K562 (cell line): ENCODE data around the gene PTPRG. TPM values are rescaled to one million over a fixed set of nuclear protein-coding genes. Genes with fewer than 3 reads are reported as not detected.

ENCODE experiments used
- ATAC-seq: fragments of 200-7000 bp; cut with Tn5 transposase; 3 replicates; pipeline ENCODE4 v1.9.1; 2020; ENCODE audit warnings: moderate library complexity
- BruUV-seq: library from RNA; stranded (reverse); fragments of 400-500 nt; replicated peaks from 2 replicates; lab custom pipeline; 2021; lab: Mats Ljungman, UMichigan
- CTCF ChIA-PET: fragments of 300-600 bp; formaldehyde crosslinking; extraction: SDS; loops from one replicate; lab custom pipeline; 2021; ENCODE audit warnings: low intra/inter-chr PET ratio; lab: Yijun Ruan, JAX
- POLR2A ChIA-PET: fragments of 300-600, 350-650 bp; sonication (Branson Sonifier 250); formaldehyde crosslinking; extraction: SDS; loops from one replicate; lab custom pipeline; 2021; ENCODE audit warnings: antibody characterized with exemption, inconsistent platforms; lab: Yijun Ruan, JAX
- DNase-seq, 4 experiments: peaks; one replicate each; pipeline versions ENCODE4 v3.0.0 to v3.0.0-alpha.2; 2011 to 2018; ENCODE audit warnings: low spot score in 3 of 4, mixed read lengths in 3 of 4; ENCODE audit errors: extremely low read depth in 1 of 4
- FAIRE-seq: peaks from 2 replicates; lab custom pipeline; 2011; peaks lifted over from hg19 to GRCh38; lab: Jason Lieb, UNC
- H2AFZ ChIP-seq: 2 replicates; pipeline ENCODE4 v1.6.0; 2011; ENCODE audit warnings: low read depth, low read length, control low read depth, inconsistent platforms
- H3K27ac ChIP-seq: fragments of 200-600 bp; 3 replicates; pipeline ENCODE4 v1.8.0; 2011; ENCODE audit warnings: low read depth, mild to moderate bottlenecking, control low read depth, inconsistent platforms, low read length, moderate library complexity, mixed read lengths; ENCODE audit errors: extremely low read depth
- H3K27me3 ChIP-seq, 2 experiments: fragments of 300-600 bp in 1 of 2; 2 replicates in 1 of 2; 3 replicates in 1 of 2; pipeline versions ENCODE4 v1.6.0 to v1.8.0; 2011; ENCODE audit warnings: inconsistent platforms in 2 of 2, low read length in 2 of 2, mild to moderate bottlenecking in 1 of 2, mixed read lengths in 1 of 2, moderate library complexity in 1 of 2; ENCODE audit not compliant: control insufficient read depth in 2 of 2, insufficient read depth in 2 of 2
- H3K36me3 ChIP-seq: fragments of 300-600 bp; 3 replicates; pipeline ENCODE4 v1.8.0; 2011; ENCODE audit warnings: mild to moderate bottlenecking, low read length, inconsistent platforms; ENCODE audit not compliant: control insufficient read depth, insufficient read depth
- H3K4me1 ChIP-seq, 2 experiments: fragments of 200-600 bp in 1 of 2; replicated peaks in 1 of 2; 2 replicates in 1 of 2; 3 replicates in 1 of 2; pipeline versions ENCODE4 v1.5.1 to v1.8.0; 2011; ENCODE audit warnings: inconsistent platforms in 2 of 2, low read length in 2 of 2, mild to moderate bottlenecking in 1 of 2, mixed read lengths in 1 of 2, moderate library complexity in 1 of 2; ENCODE audit not compliant: control insufficient read depth in 2 of 2, insufficient read depth in 2 of 2
- H3K4me2 ChIP-seq: 2 replicates; pipeline ENCODE4 v1.6.1; 2011; ENCODE audit warnings: low read length, control low read depth, inconsistent platforms, mixed read lengths; ENCODE audit not compliant: insufficient read depth
- H3K4me3 ChIP-seq: fragments of 200-600 bp; sonication (generic), shearing (Covaris generic); 2 replicates; pipeline ENCODE4 v1.5.1; 2016; ENCODE audit warnings: control low read depth, inconsistent platforms
- H3K79me2 ChIP-seq: fragments of 200-600 bp; 3 replicates; pipeline ENCODE4 v1.8.0; 2011; ENCODE audit warnings: low read length, inconsistent platforms; ENCODE audit not compliant: control insufficient read depth, insufficient read depth
- H3K9ac ChIP-seq, 2 experiments: 2 replicates each; pipeline versions ENCODE4 v1.6.0 to v1.6.1; 2011; ENCODE audit warnings: low read depth in 2 of 2, low read length in 2 of 2, control low read depth in 1 of 2, inconsistent platforms in 1 of 2, mild to moderate bottlenecking in 1 of 2, mixed read lengths in 1 of 2; ENCODE audit not compliant: insufficient read depth in 1 of 2
- H3K9me1 ChIP-seq: one replicate; pipeline ENCODE4 v1.6.0; 2011; ENCODE audit warnings: inconsistent platforms, mild to moderate bottlenecking, low read length, moderate library complexity; ENCODE audit not compliant: control insufficient read depth, insufficient read depth
- H3K9me3 ChIP-seq: replicated peaks from 2 replicates; pipeline ENCODE4 v1.5.1; 2011; ENCODE audit warnings: low read depth, low read length, inconsistent platforms; ENCODE audit not compliant: control insufficient read depth, insufficient read depth
- H4K20me1 ChIP-seq: replicated peaks from 2 replicates; pipeline ENCODE4 v1.6.1; 2011; ENCODE audit warnings: low read length, inconsistent platforms, mixed read lengths; ENCODE audit not compliant: control insufficient read depth, insufficient read depth
- CCAR2 ChIP-seq: fragments of 200-400 bp; formaldehyde crosslinking; IDR thresholded peaks from 2 replicates; pipeline ENCODE4 v1.6.1; 2017; ENCODE audit warnings: mild to moderate bottlenecking, low read depth, low read length
- SIN3B ChIP-seq: fragments of 450-650 bp; IDR thresholded peaks from 2 replicates; pipeline ENCODE4 v1.6.1; 2017; ENCODE audit warnings: low read depth, mild to moderate bottlenecking, moderate library complexity
- ZBTB11 ChIP-seq, 3 experiments: fragments of 200-800 bp in 1 of 3; fragments of 250-450 bp in 1 of 3; fragments of 450-650 bp in 1 of 3; sonication (Bioruptor Pico) in 1 of 3; sonication (Bioruptor generic) in 1 of 3; formaldehyde crosslinking in 1 of 3; IDR thresholded peaks; 2 replicates each; pipeline versions ENCODE4 v1.6.1 to v1.8.0; 2016 to 2022; ENCODE audit warnings: mild to moderate bottlenecking in 2 of 3, missing genetic modification characterization in 2 of 3, missing compliant biosample characterization in 1 of 3, moderate library complexity in 1 of 3
- whole genome bisulfite sequencing: fragments of 100-300 bp; shearing (Covaris generic); methylation state at CpG from one replicate; pipeline ENCODE4 v1.1.6; 2016; ENCODE audit warnings: low coverage, mixed read lengths; ENCODE audit not compliant: insufficient coverage; ENCODE audit errors: missing lambda C conversion rate; 5-methylcytosine and 5-hydroxymethylcytosine counted together
- in situ Hi-C: fragments of 300-500 bp; cut with MboI; formaldehyde crosslinking; loops from 4 replicates; pipeline ENCODE4 v1.15.0; 2018; ENCODE audit warnings: inconsistent platforms, mixed read lengths
- intact Hi-C: fragments of 100-400 bp; cut with micrococcal nuclease; formaldehyde crosslinking; loops from 2 replicates; pipeline ENCODE4 v1.14.2; 2022
- polyA plus RNA-seq, 8 experiments: library from polyadenylated mRNA; depleted of rRNA in 4 of 8; stranded (reverse) in 5 of 8; unstranded in 3 of 8; fragments of >200 nt; fragmentation: Nextera tagmentation in 2 of 8; fragmentation: Illumina TruSeq in 1 of 8; extraction: Ambion mirVana in 2 of 8; extraction: Trizol in 1 of 8; gene quantifications; 2 replicates each; pipeline versions ENCODE4 v1.2.1 to v1.2.3, GENCODE V29; 2011 to 2014; ENCODE audit warnings: inconsistent platforms in 1 of 8, missing spikeins in 1 of 8
- total RNA-seq, 7 experiments: library from RNA; depleted of rRNA in 6 of 7; stranded (reverse); fragments of >200 nt in 6 of 7; fragmentation: Illumina TruSeq in 2 of 7; extraction: Trizol in 2 of 7; gene quantifications; 2 replicates each; pipeline versions ENCODE4 v1.2.1 to v1.2.3, GENCODE V29; 2011 to 2021; ENCODE audit warnings: low replicate concordance in 1 of 7

Gene PTPRG
- total and polyA plus RNA-seq, 9 of the 15 experiments (the other 6 are each of a cell fraction or from before 2014, with no cell fraction given): 0.16 TPM; not detected in 8

- H2AFZ ChIP-seq: no peak overlapping the region
- TF ChIP-seq SIN3B: no peak
- no peaks in the 10 kb centered on the region for H3K9me1 ChIP-seq
- no peak for ATAC-seq
- no peak overlapping the region for H3K4me2 ChIP-seq
- no peak overlapping the region for H3K4me3 ChIP-seq
- no peak overlapping the region for H3K27ac ChIP-seq
- in situ Hi-C loops (no loop called here), intact Hi-C loops (no loop called here)
- no peaks in the 10 kb centered on the region for H3K36me3 ChIP-seq
- H4K20me1 ChIP-seq: no peaks in the 10 kb centered on the region
- no TSS peak for BruUV-seq
- H3K27me3 ChIP-seq: no peaks in the 10 kb centered on the region
- ChIA-PET POLR2A (no interaction called here), CTCF (no interaction called here)
- 0% methylated on average over 5 of the region's 7 CpGs for WGBS
- no peaks in the 10 kb centered on the region for H3K79me2 ChIP-seq
- no peak overlapping the region for H3K9ac ChIP-seq
- FAIRE-seq: no peak
- no peaks in the 10 kb centered on the region for H3K9me3 ChIP-seq
- DNase-seq: no peak
- no peaks in the 10 kb centered on the region for H3K4me1 ChIP-seq
Measured at GRCh38 chr3:62013951-62014350, 452.6 kb downstream of the PTPRG start.

- no peaks in the 10 kb centered on the region for H4K20me1 ChIP-seq
- no peaks in the 10 kb centered on the region for H3K27me3 ChIP-seq
- DNase-seq (no peak), FAIRE-seq (no peak), ATAC-seq (no peak)
- intact Hi-C loops (no loop called here), in situ Hi-C loops (no loop called here)
- no peak overlapping the region for H2AFZ ChIP-seq
- H3K4me2 ChIP-seq: no peak overlapping the region
- H3K9me3 ChIP-seq: no peaks in the 10 kb centered on the region
- H3K4me1 ChIP-seq: no peaks in the 10 kb centered on the region
- POLR2A ChIA-PET: no interaction called here
- no TSS peak for BruUV-seq
- H3K36me3 ChIP-seq: no peaks in the 10 kb centered on the region
- no peak overlapping the region for H3K4me3 ChIP-seq
- H3K9ac ChIP-seq: no peak overlapping the region
- TF ChIP-seq CCAR2 (no peak), ZBTB11 (CRISPR knock-in tag; IDR thresholded peaks at IDR 0.05) (peak in 1 of 3 experiments; percentile 6; a peak in 1 of 6 replicates)
- H3K79me2 ChIP-seq: no peaks in the 10 kb centered on the region
- H3K27ac ChIP-seq: no peak overlapping the region
- H3K9me1 ChIP-seq: no peaks in the 10 kb centered on the region
- CTCF ChIA-PET: no interaction called here
- WGBS: 0% methylated on average over 3 of the region's 3 CpGs
Measured at GRCh38 chr3:62015111-62015510, 453.7 kb downstream of the PTPRG start.
